HS-5 (cell line): ENCODE measurements around the gene KDM1A.

Experiments
- DNase-seq: peaks from one replicate; pipeline ENCODE4 v3.0.0-alpha.2; 2012; ENCODE audit warnings: low read depth

Gene KDM1A

DNA sequence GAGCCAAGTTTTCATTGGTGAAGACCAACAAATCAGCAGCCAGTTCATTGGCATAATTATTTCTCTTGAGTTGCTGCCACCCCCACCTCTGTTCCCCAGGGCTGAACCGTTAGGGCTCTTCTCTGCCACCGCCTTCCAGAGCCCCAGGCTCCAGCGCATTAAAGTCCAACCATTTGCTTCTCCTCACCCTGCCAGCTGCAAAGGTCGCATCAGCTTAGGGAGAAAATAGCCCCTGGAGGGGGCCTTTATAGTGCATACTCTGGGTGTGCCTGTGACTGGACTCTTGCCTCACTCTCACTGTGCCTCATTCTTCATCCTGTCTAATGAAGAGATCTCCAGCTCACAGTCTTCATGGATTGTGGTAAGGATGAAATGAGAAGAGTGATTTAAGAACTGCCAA lies 50.4 kb downstream of the KDM1A start:
- DNase-seq = no peak

DNA sequence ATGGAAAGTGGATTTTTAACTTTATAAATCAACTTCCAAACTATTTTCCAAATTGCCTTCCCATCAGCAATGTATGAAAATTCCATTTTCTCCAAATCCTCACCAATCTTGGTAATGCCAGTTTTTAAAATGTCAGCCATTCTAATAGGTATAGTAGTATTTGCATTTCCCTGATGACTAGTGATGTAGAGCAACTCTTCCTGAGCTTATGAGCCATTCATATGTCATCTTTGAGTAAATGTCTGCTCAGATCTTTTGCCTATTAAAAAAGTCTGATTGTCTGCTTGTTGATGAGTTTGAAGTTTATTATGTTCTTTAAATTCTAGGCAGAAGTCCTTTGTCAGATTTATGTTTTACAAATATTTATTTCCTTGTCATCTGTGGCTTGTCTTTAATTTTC lies 54.7 kb downstream of the KDM1A start:
- no peak for DNase-seq

GRCh38 chr1:23079025-23079424 lies 59.8 kb downstream of the KDM1A start:
- no peak for DNase-seq

DNA sequence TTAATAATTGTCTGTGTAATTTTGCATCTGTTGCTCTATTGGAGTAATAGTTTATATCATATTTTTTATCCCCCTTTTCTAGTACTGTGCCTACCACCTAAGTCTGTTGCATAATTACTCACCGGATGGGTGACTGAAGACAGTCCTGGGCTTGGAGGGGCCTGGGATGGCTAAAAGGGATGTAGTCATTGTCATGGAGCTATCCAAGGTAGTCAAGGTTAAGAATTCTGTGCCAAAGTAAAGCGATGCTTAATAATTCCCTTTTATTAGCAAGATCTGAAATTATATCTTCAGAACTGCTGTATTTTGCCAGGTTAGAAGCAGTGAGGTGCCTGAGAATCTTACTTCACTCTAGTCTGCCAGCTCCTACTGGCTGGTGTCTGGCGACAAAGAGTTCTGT lies 61.6 kb downstream of the KDM1A start:
- no peak for DNase-seq

DNA sequence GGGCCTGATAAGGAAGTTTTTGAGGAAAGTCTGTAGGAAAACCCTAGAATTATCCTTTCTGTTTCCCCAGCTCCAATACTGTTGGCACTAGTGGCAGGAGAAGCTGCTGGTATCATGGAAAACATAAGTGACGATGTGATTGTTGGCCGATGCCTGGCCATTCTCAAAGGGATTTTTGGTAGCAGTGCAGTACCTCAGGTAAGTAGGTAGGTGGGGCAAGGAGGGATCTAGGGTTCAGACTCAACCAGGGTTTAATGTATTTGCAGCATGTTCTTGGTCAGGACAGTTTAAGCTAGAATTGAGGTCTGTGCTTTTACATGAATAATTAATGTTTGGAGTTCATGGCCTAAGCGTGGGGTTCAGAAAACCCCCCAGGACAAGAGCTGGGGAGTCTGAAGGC lies 62.1 kb downstream of the KDM1A start:
- no peak for DNase-seq

DNA sequence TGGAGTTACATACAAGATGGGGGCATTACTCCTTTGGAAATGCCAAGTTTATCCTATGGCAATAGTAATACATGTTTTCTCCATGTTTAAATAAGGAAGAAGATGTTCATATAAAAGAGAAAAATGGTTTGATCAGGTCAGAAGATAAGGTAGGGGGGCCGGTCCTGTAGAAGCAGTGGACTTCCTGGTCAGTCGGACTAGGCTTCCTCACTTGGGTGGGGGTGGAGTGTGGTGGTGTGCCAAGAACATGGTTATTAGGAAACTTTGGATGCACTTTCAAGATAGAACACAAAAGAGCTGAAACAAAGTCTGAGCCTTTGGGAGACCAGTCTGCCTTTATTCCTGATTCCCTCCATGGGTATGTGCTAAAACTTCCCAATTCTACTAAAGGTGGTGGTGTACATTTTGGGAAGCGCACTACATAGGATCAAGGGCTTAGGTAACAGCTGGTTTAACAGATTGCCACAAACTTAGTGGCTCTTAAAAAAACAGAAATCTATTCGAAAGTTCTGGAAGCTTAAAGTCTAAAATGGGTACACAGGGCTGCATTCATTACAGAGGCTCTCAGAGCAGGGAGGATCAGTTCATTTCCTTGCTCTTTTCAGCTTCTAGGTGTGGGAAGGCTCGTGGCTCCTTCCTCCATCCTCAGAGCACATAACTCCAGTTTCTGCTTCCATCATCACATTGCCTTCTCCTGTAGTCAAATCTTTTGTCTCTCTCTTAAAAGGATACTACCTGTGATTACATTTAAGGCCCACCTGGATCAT lies 64.6 kb downstream of the KDM1A start:
- DNase-seq = no peak

GRCh38 chr1:23084880-23085279 lies 65.6 kb downstream of the KDM1A start:
- DNase-seq = no peak

DNA sequence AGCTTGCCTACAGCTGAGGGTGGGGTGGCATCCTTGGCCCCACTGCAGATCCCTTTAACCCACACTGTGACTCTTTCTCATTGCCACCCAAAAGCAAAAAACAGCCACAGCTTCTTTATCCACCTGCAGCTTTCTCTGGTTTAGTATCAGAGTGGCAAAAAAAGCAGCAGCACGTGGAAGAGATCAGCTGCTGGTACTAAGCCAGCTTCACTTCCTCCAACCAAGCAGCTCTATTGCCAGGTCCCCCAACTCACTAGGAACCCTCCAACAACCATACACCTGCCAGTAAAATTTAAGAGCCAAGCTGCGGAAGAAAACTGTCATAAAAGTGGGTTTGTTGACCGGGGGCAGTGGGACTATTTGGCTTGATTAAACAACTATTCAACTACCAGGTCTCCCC lies 66.4 kb downstream of the KDM1A start:
- no peak for DNase-seq

GRCh38 chr1:23088027-23088426 lies 68.8 kb downstream of the KDM1A start:
- DNase-seq = no peak

- DNase-seq = no peak
Observed at GRCh38 chr1:23090056-23090455, 70.8 kb downstream of the KDM1A start.

DNA sequence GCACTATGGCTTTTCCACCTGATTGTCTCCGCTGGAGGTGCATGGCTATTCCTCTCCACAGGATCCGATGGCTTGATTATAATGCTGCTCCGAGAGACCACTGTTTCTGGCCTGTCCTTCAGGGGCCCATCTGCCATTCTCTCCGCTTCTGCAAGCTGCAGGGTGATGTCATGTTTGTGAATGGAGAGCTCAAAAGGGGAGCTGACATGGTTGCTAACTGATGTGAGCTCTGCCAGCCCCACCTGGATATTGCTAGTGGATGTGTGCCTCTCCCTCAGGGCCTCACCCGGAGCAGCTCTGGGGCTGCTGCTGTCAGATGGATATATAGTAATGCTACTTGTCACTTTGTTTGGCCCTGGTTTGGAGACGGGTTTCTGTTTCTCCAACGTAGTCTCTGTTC lies 72.3 kb downstream of the KDM1A start:
- DNase-seq = no peak

GRCh38 chr1:23092447-23092846 lies 73.2 kb downstream of the KDM1A start:
- DNase-seq = no peak

- DNase-seq = no peak
Observed at GRCh38 chr1:23097316-23097715, 78.0 kb downstream of the KDM1A start.

- peak; percentile 42 for DNase-seq
Observed at GRCh38 chr1:23098463-23099170, 79.3 kb downstream of the KDM1A start.

- DNase-seq = no peak
Observed at GRCh38 chr1:23099171-23099536, 79.9 kb downstream of the KDM1A start.

DNA sequence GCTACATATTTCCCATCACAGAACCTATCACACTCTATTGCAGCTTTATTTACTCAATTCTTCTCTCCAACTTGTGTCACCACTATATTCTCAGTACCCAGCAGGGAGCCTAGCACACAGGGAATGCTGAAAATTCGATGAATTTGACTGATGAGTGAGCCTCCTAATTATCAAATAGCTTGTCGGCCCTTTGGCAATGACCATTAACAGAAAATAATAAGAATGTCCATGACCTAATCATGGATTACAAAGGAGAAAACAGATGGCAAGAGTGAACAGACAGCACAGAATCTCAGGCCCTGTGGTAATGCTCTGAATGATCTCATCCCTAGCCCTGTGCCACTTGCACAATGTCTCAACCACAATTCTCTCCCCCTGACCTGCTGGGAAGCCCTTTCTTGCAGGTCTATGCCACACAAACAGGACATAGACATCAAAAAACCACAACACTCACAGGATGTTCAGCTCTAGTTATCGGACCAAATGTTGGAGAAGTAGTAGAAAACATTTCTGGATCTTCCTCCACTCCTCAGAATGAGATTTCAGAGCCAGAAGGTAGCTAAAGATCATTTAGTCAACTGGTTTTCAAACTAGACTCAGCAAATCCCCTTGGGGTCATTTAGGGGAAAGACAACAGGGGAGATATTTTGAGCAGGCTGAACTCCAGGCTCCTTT lies 80.9 kb downstream of the KDM1A start:
- DNase-seq = peak; percentile 91

GRCh38 chr1:23101101-23101827 lies 82.0 kb downstream of the KDM1A start:
- peak; percentile 47 for DNase-seq

DNA sequence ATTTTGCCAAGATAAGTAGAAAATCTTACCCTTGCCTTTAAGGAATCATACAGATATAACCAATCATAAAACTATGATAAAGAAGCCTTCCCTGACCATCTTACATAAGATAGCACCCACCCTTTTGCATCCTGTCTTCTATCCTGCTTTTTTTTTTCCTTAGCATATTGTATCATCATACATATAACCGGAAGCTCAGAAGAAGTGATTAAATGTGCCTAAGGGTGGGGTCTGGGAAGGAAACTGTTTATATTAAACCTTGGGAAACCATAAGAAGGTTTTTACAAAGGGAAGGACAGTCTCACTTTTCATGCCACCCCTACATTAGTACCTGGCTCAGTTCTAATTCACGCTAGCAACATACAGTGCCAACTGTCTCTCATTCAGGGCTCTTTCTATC lies 82.6 kb downstream of the KDM1A start:
- DNase-seq = no peak

- peak; percentile 64 for DNase-seq
Observed at GRCh38 chr1:23102289-23102688, 83.0 kb downstream of the KDM1A start.

DNA sequence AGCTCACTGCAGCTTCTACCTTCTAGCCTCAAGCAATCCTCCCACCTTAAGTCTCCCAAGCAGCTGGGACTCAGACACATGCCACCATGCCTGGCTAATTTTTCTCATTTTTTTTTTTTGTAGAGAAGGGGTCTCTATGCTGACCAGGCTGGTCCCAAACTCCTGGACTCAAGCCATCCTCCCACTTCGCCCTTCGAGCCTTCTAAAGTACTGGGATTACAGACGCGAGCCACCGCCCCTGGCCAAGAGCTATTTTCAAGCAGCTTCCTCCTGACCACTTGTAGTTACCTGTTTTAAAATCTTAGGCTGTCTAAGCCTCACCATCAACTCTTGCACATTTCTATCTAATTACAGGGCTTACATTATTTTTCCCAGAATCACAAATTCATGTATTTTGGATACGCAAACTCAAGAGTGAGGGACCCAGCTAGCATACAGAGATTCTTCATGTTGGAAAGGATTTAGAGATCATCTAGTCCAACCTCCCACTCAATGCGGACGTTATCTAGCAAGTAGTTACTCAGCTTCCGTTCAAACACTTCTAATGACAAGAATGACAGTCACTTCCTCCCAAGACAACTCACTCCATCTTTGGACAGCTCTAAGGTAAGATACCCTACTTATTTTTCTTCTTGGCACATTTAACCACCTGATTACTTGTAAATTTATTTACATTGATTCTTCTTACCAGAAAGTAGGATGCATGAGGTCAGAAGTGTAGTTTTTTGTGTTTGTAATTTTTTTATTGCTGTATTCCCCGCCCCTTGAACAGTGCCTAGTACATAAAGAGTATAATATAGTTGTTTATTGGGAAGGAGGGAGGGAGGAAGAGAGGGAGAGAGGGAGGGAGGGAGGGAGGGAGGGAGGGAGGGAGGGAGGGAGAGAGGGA lies 84.0 kb downstream of the KDM1A start:
- DNase-seq = no peak

- DNase-seq = no peak
Observed at GRCh38 chr1:23108918-23109533, 89.8 kb downstream of the KDM1A start.
